Endometrial microvascular endothelial cells (primary cell): Measurements from ENCODE around the gene KNSTRN. TPM values are rescaled to one million over a fixed set of nuclear protein-coding genes. Genes with fewer than 3 reads are reported as not detected.

Experiments used
- in situ Hi-C: cut with HindIII; loops from 2 replicates; pipeline ENCODE4 v1.10.0; 2017; ENCODE audit warnings: low sequenced_read_pairs, low pct_unique_long_range_greater_than_20kb; ENCODE audit errors: inconsistent ontology term
- total RNA-seq: library from RNA; depleted of rRNA; stranded (reverse); fragments of >200 nt; gene quantifications from one replicate; pipeline ENCODE4 v1.2.3, GENCODE V29; 2015; ENCODE audit errors: inconsistent ontology term

Gene KNSTRN
- total RNA-seq, 1 donor from 2014 or later = 50.6 TPM

DNA sequence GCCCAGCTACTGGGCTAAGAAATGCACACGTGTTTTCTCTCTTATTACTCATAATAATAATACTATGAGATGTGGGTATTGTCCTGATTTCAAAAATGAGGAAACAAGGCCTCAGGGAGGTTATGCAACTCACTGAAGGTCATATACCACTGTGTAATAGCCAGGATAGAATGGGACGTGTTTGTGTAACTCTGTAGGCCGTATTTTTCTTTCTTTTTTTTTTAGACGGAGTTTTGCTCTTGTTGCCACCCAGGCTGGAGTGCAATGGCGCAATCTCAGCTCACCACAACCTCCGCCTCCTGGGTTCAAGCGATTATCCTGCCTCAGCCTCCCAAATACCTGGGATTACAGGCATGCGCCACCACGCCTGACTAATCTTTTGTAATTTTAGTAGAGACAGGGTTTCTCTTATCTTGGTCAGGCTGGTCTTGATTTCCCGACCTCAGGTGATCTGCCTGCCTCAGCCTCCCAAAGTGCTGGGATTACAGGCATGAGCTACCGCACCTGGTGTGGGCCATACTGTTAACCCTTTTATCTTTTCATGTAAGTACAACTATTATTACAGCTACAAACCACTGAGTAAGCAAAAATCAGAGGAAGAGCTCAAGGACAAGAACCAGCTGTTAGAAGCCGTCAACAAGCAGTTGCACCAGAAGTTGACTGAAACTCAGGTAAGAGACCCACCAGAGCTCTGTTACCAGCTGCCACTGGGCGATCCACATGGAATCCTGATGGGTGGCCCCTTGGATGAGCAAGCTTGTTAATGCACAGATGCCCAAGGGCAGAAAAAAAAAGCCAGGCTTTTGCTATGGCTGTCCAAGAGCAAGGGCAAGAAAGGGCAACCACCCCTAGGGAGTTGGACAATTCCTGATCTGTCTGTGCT is 6.7 kb downstream of the KNSTRN start:
- in situ Hi-C loops = no loop called here

DNA sequence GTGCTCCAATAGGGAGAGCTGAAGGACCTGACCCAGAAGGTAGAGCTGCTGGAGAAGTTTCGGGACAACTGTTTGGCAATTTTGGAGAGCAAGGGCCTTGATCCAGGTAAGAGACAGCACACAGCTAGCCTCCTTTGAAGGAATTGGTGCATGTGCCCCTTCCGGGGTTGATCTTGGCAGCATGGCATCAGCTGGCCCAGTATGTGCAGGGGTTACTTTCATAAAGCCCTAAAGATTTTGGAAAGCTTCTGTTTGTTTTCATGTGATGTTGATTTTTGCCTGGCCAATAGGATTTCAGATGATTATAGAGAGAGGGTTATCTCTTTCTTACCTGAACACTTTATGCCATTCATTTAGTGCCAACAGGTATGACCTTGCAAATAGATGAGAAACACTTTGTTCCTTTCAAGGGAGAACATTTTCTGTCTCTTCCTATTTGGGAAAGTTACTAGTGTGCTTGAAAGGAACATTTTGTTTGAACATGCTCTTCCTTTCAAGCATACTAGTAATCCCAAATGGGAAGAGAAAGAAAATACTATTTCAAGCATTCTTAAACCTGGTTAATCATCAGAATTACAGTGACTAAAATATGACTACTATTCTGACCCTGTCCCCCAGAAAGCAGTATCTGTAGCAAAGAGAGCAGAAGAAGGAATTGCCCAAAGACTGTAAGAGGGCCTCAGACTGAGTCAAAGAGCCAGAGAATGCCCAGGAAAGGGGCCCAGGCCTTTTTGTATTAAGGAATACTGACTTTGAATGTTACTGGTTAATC is 7.5 kb downstream of the KNSTRN start:
- in situ Hi-C loops = no loop called here

GRCh38 chr15:40392986-40393948 is 10.7 kb downstream of the KNSTRN start:
- in situ Hi-C loops = no loop called here

DNA sequence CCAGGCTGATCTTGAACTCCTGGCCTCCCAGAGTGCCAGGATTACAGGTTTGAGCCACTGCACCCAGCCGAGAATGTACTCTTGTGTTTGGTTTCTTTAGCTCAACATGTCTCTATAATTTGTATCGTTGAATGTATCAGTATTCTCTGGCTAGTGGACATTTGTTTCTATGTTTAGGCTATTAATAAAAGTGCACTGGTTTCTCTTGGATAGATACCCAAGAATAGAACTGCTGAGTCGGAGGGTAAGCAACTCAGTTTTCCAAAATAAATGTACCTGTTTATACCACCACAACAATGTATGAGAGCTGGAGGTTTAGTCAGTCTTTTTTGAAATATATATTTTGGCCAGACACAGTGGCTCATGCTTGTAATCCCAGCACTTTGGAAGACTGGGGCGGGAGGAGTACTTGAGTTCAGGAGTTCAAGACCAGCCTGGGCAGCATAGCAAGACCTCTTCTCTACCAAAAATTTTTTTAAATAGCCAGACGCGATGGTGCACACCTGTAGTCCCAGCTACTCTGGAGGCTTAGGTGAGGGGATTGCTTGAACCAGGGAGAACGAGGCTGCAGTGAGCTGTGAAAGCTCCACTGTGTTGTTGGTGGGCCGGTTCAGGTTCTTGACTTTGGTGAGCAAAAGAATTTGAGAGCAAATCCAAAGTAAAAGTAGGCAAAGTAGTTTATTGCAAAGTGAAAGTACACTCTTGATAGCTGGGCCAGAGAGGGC is 15.3 kb downstream of the KNSTRN start:
- in situ Hi-C loops = no loop called here

DNA sequence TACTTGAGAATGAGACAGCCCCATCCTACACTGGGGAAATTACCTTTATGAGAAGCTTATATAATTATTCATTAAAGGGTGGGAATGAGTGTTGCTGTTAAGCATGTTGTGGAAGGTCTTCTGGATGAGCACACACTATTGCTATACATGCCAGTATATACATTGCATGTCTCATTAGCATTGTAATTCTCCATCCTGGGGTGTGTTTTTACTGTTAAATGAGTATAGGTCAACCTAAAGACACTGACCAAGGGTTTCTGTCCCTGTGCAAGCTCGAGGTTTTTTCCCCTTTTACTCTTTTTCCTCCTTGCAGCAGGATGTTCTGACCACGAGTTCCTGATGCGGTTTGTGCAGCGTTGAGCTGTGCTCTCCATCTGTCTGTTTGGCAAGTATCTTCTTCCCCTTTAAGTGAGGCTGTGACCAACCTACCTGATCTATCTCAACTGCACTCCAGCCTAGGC is 15.9 kb downstream of the KNSTRN start:
- in situ Hi-C loops = no loop called here

- in situ Hi-C loops = no loop called here
These were observed 16.8 kb downstream of the KNSTRN start for GRCh38 chr15:40399370-40399769.

DNA sequence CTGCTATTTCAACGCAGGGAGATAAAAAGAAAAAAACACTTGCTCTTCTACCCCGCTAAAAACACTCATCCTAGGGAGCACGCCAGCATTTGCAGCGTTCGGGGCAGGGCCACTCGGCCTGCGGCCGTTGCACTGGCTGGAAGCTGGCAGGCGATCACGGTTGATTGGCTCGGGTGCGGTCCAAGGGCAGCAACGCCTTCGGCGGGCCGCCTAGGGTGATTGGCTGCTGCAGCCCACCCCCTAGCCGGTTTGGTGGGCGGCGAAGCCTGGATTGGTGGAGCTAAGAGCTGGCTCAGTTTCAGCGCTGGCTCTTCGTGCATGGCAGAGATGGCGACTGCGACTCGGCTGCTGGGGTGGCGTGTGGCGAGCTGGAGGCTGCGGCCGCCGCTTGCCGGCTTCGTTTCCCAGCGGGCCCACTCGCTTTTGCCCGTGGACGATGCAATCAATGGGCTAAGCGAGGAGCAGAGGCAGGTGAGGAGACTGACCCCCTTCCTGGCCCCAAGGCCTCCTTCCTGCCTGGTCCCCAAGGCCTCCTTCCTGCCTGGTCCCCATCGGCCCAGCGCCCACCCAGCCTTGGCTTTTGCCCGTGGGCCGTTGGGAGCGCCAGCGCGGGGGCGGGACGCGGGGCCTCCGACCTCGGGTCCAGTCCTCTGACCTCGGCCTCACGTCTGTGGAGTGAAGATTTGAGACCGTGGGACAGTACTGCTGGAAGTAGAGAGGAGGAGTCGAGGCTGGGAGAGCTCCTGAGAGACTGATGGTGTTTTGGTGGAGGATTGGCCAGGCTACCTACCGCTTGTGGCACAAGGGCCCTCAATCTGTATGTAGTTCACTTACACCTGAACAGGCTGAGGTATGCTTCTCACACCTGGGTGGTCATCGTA is 23.2 kb downstream of the KNSTRN start, which contains the start of gene IVD:
Gene IVD, plus strand, starts transcription at position 295 of the 881 bp plus-strand sequence. Its CDS starts 33 bp downstream, at position 328.
- in situ Hi-C loops = no loop called here

DNA sequence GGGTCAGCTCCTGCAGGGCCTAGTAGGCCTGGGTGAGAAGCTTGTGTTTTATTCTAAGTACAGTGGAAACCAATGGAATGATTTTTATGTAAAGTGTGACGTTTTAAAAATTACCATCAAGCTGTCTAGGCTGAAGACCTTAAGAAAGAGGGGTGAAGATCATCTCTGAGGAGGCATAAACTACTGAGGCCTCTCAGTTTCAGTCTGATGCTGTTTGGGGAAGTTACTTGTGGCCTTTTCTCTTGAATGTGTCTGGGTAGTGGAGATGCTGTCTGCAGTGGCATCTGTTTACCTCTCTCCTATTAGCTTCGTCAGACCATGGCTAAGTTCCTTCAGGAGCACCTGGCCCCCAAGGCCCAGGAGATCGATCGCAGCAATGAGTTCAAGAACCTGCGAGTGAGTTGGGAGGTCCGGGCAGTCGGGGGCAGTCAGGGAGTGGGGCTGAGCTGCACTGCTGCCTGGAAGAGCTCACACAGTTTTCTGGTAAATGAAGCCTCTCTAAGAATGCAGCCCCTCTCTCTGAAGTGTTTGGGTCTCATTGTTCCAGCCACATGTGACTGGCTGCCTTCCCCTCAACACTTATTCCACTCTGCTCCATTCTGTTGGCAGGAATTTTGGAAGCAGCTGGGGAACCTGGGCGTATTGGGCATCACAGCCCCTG is 24.9 kb downstream of the KNSTRN start:
- in situ Hi-C loops = no loop called here

DNA sequence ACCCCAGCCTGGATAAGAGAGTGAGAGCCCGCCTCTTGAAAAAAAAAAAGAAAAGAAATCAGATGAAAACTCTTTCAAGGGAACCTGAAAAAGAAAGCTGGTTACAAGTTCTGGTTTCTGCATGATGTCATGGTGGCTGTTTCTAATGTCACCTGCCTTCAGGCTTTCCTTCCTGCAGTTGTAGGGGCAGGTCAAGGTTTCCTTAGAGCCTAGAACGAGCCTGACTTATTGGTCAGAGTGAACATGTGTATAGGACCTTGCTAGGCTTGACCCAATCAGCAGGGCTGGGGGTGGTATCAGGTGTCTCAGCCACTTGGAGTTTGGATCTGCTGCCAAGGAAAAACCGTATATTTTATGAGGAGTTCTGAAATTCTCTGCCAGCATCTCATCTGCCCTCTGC is 26.8 kb downstream of the KNSTRN start:
- in situ Hi-C loops = no loop called here

- in situ Hi-C loops = no loop called here
These were observed 28.0 kb downstream of the KNSTRN start for GRCh38 chr15:40410476-40410875.

- in situ Hi-C loops = no loop called here
These were observed 29.7 kb downstream of the KNSTRN start for GRCh38 chr15:40412095-40412759.

DNA sequence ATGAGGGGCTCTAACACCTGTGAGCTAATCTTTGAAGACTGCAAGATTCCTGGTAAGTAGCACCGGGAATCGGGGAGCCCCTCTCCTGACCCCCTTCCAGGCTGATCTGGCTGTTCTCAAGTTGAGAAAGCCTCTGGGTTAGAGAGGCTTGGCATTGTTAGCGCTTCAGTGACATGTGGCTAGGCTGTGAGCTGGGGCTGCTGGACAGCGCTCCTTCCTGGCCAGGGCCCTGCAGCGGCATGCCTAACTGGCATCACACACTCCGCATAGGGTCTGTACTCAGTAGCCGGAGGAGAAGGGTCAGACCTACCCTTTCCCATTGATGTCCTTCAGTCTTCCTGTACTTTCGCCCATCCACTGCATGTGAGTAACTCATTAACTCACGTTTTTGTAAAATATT is 30.5 kb downstream of the KNSTRN start:
- in situ Hi-C loops = no loop called here

DNA sequence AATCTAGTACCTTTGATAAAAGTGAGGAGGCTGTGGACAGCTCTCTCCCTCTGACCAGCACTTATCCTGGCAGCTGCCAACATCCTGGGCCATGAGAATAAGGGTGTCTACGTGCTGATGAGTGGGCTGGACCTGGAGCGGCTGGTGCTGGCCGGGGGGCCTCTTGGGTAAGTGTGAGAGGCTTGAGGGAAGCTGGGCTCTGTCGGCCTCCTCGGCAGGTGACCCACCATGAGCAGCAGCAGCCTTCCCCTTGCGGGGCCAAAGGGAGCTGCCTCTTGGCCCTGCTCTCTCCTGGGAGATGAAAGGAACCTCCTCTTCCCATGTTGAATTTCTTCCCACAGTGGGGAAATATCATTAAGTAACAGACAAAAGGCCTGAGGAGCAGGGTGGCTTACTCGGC is 32.3 kb downstream of the KNSTRN start:
- in situ Hi-C loops = no loop called here

GRCh38 chr15:40415226-40415625 is 32.7 kb downstream of the KNSTRN start:
- in situ Hi-C loops = no loop called here

GRCh38 chr15:40416056-40416455 is 33.5 kb downstream of the KNSTRN start:
- in situ Hi-C loops = no loop called here

DNA sequence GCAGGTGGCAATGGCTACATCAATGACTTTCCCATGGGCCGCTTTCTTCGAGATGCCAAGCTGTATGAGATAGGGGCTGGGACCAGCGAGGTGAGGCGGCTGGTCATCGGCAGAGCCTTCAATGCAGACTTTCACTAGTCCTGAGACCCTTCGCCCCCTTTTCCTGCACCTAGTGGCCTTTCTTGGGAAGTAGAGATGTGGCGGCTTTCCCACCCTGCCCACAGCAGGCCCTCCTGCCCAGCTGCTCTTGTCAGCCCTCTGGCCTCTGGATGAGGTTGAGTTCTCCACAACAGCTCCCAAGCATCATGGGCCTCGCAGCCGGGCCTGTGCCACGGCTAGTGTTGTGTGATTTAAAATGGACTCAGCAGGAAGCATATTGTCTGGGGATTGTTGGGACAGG is 35.6 kb downstream of the KNSTRN start:
- in situ Hi-C loops = no loop called here
